ENCODE data around the gene NUP153.

NUP153 gene

GRCh38 chr6:17687136-17687535 lies 19.6 kb downstream of the NUP153 start:
- Histone ChIP-seq H3K4me3 (ENCODE audit: low read depth, low read length) (no peak overlapping the region), H3K27me3 (ENCODE audit: control insufficient read depth, insufficient read depth, low read length) (no peaks in the 10 kb centered on the region), H3K36me3 (ENCODE audit: control insufficient read depth, insufficient read depth, low read length) (peaks cover 57% of the 10 kb centered on the region), H3K27ac (ENCODE audit: low read depth, low read length) (no peak overlapping the region), H3K9me3 (ENCODE audit: control insufficient read depth, insufficient read depth, low read depth, low read length) (no peaks in the 10 kb centered on the region), H3K4me1 (ENCODE audit: control insufficient read depth, insufficient read depth, low read length) (peaks cover 15% of the 10 kb centered on the region), H3K9ac (ENCODE audit: low read length) (no peak overlapping the region)

GRCh38 chr6:17684134-17684533 lies 22.6 kb downstream of the NUP153 start:
- Histone ChIP-seq H3K9ac (ENCODE audit: low read length) (no peak overlapping the region), H3K4me3 (ENCODE audit: low read depth, low read length) (no peak overlapping the region), H3K4me1 (ENCODE audit: control insufficient read depth, insufficient read depth, low read length) (peaks cover 26% of the 10 kb centered on the region), H3K36me3 (ENCODE audit: control insufficient read depth, insufficient read depth, low read length) (peaks cover 67% of the 10 kb centered on the region), H3K27ac (ENCODE audit: low read depth, low read length) (no peak overlapping the region), H3K27me3 (ENCODE audit: control insufficient read depth, insufficient read depth, low read length) (no peaks in the 10 kb centered on the region), H3K9me3 (ENCODE audit: control insufficient read depth, insufficient read depth, low read depth, low read length) (no peaks in the 10 kb centered on the region)

- Histone ChIP-seq H3K36me3 (ENCODE audit: control insufficient read depth, insufficient read depth, low read length) (peaks cover 65% of the 10 kb centered on the region), H3K27me3 (ENCODE audit: control insufficient read depth, insufficient read depth, low read length) (no peaks in the 10 kb centered on the region), H3K9ac (ENCODE audit: low read length) (no peak overlapping the region), H3K4me3 (ENCODE audit: low read depth, low read length) (no peak overlapping the region), H3K27ac (ENCODE audit: low read depth, low read length) (no peak overlapping the region), H3K9me3 (ENCODE audit: control insufficient read depth, insufficient read depth, low read depth, low read length) (no peaks in the 10 kb centered on the region), H3K4me1 (ENCODE audit: control insufficient read depth, insufficient read depth, low read length) (peaks cover 26% of the 10 kb centered on the region)
Observed at GRCh38 chr6:17683428-17683827, 23.3 kb downstream of the NUP153 start.

DNA sequence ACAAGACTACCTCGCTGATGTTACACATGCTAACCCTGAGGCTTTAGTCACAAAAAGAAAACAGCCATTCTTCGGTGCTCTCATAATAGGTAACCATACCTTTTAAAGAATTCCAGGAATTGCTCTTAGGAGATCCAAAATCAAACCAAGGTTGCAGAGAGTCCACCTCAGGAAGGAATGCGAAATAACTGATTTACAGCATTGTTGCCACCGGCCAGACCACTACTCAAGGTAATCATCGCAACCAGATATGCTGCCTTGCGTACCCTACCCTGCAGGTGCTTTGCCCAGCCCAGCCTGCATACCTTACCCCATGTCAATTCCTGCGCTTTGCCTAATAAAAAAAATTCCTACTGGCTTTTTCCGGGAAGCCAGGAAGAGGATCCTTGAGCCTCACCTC lies 27.0 kb downstream of the NUP153 start:
- peaks cover 54% of the 10 kb centered on the region for H3K36me3 ChIP-seq (ENCODE audit: control insufficient read depth, insufficient read depth, low read length)
- H3K4me3 ChIP-seq (ENCODE audit: low read depth, low read length), result no peak overlapping the region
- peaks cover 31% of the 10 kb centered on the region for H3K4me1 ChIP-seq (ENCODE audit: control insufficient read depth, insufficient read depth, low read length)
- no peaks in the 10 kb centered on the region for H3K27me3 ChIP-seq (ENCODE audit: control insufficient read depth, insufficient read depth, low read length)
- H3K9me3 ChIP-seq (ENCODE audit: control insufficient read depth, insufficient read depth, low read depth, low read length), result no peaks in the 10 kb centered on the region
- no peak overlapping the region for H3K9ac ChIP-seq (ENCODE audit: low read length)
- no peak overlapping the region for H3K27ac ChIP-seq (ENCODE audit: low read depth, low read length)

DNA sequence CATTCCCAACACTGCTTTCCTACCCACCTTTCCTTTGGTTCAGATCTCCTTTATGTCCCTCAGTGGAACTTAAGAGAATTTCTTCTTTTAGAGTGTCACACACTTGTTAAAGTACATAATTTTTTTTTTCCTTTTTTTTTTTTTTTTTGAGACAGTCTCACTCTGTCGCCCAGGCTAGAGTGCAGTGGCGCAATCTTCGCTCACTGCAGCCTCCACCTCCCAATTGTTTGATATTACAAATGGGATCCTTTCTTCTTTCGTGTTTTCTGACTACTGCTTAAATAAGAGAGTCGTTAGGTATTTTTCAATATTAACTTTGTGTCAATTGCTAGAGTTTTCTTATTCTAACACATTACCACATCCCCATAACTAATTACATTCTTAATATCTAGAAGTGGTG lies 29.1 kb downstream of the NUP153 start:
- Histone ChIP-seq H3K36me3 (ENCODE audit: control insufficient read depth, insufficient read depth, low read length) (peaks cover 53% of the 10 kb centered on the region), H3K9ac (ENCODE audit: low read length) (no peak overlapping the region), H3K4me1 (ENCODE audit: control insufficient read depth, insufficient read depth, low read length) (peaks cover 18% of the 10 kb centered on the region; the same call in 1 of the 2 replicates), H3K27ac (ENCODE audit: low read depth, low read length) (no peak overlapping the region), H3K4me3 (ENCODE audit: low read depth, low read length) (no peak overlapping the region), H3K27me3 (ENCODE audit: control insufficient read depth, insufficient read depth, low read length) (no peaks in the 10 kb centered on the region), H3K9me3 (ENCODE audit: control insufficient read depth, insufficient read depth, low read depth, low read length) (no peaks in the 10 kb centered on the region)

DNA sequence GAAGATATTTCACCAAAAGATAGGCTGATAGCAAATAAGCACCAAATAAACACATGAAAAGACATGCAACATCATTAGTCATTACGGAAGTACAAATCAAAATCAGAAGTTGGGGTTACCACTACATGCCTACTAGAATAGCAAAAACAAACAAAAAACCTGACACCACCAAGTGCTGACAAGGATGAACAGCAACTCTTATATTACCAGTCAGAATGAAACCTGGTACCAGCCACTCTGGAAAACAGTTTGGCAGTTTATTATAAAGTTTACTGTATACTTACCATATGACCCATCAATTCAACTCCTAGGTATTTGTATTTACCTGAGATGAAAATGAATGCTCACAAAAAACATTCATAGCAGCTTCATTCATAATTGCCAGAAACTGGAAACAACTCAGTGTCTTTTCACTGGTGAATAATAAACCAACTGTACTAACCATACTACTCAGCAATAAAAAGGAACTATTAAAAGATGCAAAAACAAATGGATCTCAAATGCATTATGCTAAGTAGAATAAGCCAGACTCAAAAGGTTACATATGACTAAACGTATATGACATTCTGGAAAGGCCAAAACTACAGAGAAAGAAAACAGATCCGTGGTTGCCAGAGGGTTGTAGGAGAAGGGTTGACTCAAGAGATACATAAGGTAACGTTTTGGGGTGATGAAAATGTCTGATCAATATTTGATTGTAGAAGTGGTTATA lies 33.0 kb downstream of the NUP153 start:
- Histone ChIP-seq H3K27me3 (ENCODE audit: control insufficient read depth, insufficient read depth, low read length) (no peaks in the 10 kb centered on the region), H3K9ac (ENCODE audit: low read length) (no peak overlapping the region), H3K4me3 (ENCODE audit: low read depth, low read length) (no peak overlapping the region), H3K9me3 (ENCODE audit: control insufficient read depth, insufficient read depth, low read depth, low read length) (no peaks in the 10 kb centered on the region), H3K4me1 (ENCODE audit: control insufficient read depth, insufficient read depth, low read length) (0 out of 2 replicates have a peak, but pooled peaks cover 6% of the 10 kb centered on the region), H3K36me3 (ENCODE audit: control insufficient read depth, insufficient read depth, low read length) (peaks cover 71% of the 10 kb centered on the region), H3K27ac (ENCODE audit: low read depth, low read length) (no peak overlapping the region)

DNA sequence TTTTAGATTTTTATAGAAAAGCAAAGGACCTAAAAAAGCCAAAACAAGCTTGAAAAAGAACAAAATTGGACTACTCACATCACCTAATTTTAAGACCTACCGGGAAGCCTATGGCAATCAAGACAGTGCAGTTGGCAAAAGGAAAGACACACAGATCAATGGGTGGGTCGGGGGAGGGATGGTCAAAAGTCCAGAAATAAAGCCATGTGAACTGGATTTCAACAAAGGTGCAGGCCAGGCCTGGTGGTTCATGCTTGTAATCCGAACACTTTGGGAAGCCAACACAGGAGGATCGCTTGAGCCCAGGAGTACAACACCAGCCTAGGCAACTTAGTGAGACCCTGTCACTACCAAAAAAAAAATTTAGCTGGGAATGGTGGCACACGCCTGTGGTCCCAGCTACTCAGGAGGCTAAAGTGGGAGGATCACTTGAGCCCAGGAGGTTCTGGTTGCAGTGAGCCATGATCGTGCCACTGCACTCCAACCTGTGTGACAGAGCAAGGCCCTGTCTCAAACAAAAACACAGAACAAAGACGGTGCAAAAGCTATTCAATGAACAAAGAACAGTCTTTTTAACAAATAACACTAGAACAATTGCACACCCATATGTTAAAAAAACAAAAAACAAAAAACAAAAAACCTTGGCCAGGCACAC lies 34.5 kb downstream of the NUP153 start:
- 0 out of 2 replicates have a peak, but pooled peaks cover under 1% of the 10 kb centered on the region for H3K4me1 ChIP-seq (ENCODE audit: control insufficient read depth, insufficient read depth, low read length)
- H3K9me3 ChIP-seq (ENCODE audit: control insufficient read depth, insufficient read depth, low read depth, low read length), result no peaks in the 10 kb centered on the region
- H3K4me3 ChIP-seq (ENCODE audit: low read depth, low read length), result no peak overlapping the region
- no peak overlapping the region for H3K9ac ChIP-seq (ENCODE audit: low read length)
- H3K27me3 ChIP-seq (ENCODE audit: control insufficient read depth, insufficient read depth, low read length), result no peaks in the 10 kb centered on the region
- H3K36me3 ChIP-seq (ENCODE audit: control insufficient read depth, insufficient read depth, low read length), result peaks cover 84% of the 10 kb centered on the region
- H3K27ac ChIP-seq (ENCODE audit: low read depth, low read length), result no peak overlapping the region

DNA sequence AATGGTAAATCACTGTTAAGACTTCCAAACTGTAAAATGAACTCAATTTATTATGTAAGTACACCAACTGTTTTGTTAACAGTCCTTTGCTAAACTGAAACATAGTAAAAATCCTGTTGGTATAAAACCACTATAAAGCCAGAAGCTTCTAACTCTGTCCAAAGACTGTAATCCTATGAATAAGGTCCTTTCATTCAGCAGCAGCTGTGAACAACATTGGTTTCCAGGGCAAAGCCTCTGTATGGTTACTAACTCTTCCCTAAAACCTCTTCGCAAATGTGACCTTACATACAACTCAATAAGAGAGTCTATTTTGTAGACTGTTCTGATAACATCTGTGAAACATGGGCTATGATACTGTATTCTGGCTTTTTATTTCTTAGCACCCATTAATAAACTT lies 40.1 kb downstream of the NUP153 start:
- H3K4me3 ChIP-seq (ENCODE audit: low read depth, low read length), result no peak overlapping the region
- H3K27ac ChIP-seq (ENCODE audit: low read depth, low read length), result no peak overlapping the region
- no peaks in the 10 kb centered on the region for H3K4me1 ChIP-seq (ENCODE audit: control insufficient read depth, insufficient read depth, low read length)
- H3K9me3 ChIP-seq (ENCODE audit: control insufficient read depth, insufficient read depth, low read depth, low read length), result no peaks in the 10 kb centered on the region
- H3K9ac ChIP-seq (ENCODE audit: low read length), result no peak overlapping the region
- peaks cover 92% of the 10 kb centered on the region for H3K36me3 ChIP-seq (ENCODE audit: control insufficient read depth, insufficient read depth, low read length)
- H3K27me3 ChIP-seq (ENCODE audit: control insufficient read depth, insufficient read depth, low read length), result no peaks in the 10 kb centered on the region

DNA sequence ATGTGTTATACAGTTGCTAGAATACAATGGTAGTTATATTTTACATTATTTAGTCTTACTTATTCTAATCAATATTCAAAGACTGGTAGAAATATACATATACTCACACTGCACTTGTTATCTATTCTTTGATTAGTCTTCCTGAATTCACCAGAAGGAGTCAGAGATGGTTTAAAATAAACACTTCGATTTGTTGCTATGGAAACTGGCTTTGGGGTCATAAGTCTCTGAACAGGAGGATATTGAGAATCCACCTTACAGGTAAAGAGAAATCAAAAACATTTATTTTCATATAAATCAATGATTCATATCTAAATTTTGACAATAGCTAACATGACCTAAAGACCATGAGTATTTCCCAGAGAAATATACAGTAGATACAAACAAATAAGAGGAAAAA lies 41.6 kb downstream of the NUP153 start:
- H3K4me3 ChIP-seq (ENCODE audit: low read depth, low read length), result no peak overlapping the region
- H3K9ac ChIP-seq (ENCODE audit: low read length), result no peak overlapping the region
- H3K27ac ChIP-seq (ENCODE audit: low read depth, low read length), result no peak overlapping the region
- H3K36me3 ChIP-seq (ENCODE audit: control insufficient read depth, insufficient read depth, low read length), result peaks cover 93% of the 10 kb centered on the region
- H3K27me3 ChIP-seq (ENCODE audit: control insufficient read depth, insufficient read depth, low read length), result no peaks in the 10 kb centered on the region
- no peaks in the 10 kb centered on the region for H3K9me3 ChIP-seq (ENCODE audit: control insufficient read depth, insufficient read depth, low read depth, low read length)
- no peaks in the 10 kb centered on the region for H3K4me1 ChIP-seq (ENCODE audit: control insufficient read depth, insufficient read depth, low read length)

DNA sequence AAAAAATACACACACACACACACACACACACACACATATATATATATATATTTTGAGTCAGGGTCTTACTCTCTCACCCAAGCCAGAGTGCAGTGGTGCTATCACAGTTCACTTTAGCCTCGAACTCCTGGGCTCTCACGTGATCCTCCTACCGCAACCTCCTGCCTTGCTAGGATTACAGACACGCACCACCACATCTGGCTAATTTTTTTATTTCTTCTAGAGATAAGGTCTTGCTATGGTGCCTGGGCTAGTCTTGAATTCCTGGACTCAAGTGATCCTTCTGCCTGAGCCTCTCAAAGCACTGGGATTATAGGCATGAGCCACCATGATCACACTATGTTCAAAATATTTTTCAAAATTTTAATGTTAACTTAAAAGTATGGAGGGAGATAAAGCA lies 43.5 kb downstream of the NUP153 start:
- H3K27me3 ChIP-seq (ENCODE audit: control insufficient read depth, insufficient read depth, low read length), result no peaks in the 10 kb centered on the region
- H3K36me3 ChIP-seq (ENCODE audit: control insufficient read depth, insufficient read depth, low read length), result peaks cover 92% of the 10 kb centered on the region
- H3K27ac ChIP-seq (ENCODE audit: low read depth, low read length), result no peak overlapping the region
- no peaks in the 10 kb centered on the region for H3K4me1 ChIP-seq (ENCODE audit: control insufficient read depth, insufficient read depth, low read length)
- no peak overlapping the region for H3K4me3 ChIP-seq (ENCODE audit: low read depth, low read length)
- no peak overlapping the region for H3K9ac ChIP-seq (ENCODE audit: low read length)
- no peaks in the 10 kb centered on the region for H3K9me3 ChIP-seq (ENCODE audit: control insufficient read depth, insufficient read depth, low read depth, low read length)

DNA sequence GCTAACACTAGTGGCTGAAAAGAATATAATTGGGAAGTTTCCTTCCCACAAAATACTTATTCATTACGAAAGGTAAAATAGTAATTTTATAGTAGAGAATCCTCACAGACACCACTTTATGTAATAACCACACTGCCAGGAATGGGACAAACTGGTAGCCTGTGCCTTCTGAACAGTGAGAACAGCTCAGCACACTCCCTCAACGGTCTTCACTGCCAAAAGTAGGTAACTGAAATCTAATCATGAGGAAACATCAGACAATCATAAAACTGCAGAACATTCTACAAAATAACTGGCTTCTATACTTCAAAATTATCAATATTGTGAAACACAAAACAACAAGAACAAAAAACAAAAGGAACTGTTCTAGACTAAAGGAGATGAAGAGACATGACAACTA lies 44.1 kb downstream of the NUP153 start:
- H3K36me3 ChIP-seq (ENCODE audit: control insufficient read depth, insufficient read depth, low read length), result peaks cover 94% of the 10 kb centered on the region

More for the DNA sequence above, 44.1 kb downstream of the NUP153 start:
- no peaks in the 10 kb centered on the region for H3K9me3 ChIP-seq (ENCODE audit: control insufficient read depth, insufficient read depth, low read depth, low read length)
- no peak overlapping the region for H3K4me3 ChIP-seq (ENCODE audit: low read depth, low read length)
- H3K9ac ChIP-seq (ENCODE audit: low read length), result no peak overlapping the region
- H3K27ac ChIP-seq (ENCODE audit: low read depth, low read length), result no peak overlapping the region
- H3K27me3 ChIP-seq (ENCODE audit: control insufficient read depth, insufficient read depth, low read length), result no peaks in the 10 kb centered on the region
- H3K4me1 ChIP-seq (ENCODE audit: control insufficient read depth, insufficient read depth, low read length), result no peaks in the 10 kb centered on the region
